DOHH2 (cell line): ENCODE results near the gene LDLRAD4.

Experiments
- EZH2phosphoT487 ChIP-seq: fragments of 200-600 bp; sonication (generic); IDR thresholded peaks from 2 replicates; pipeline ENCODE4 v1.6.1; 2017; ENCODE audit warnings: borderline replicate concordance, mild to moderate bottlenecking, antibody characterized with exemption, low read length, moderate library complexity, mixed read lengths
- TF ChIP-seq, protein P1 (sequence below): fragments of 200-600 bp; sonication (generic); IDR thresholded peaks from one replicate; pipeline ENCODE4 v1.5.1; 2014; ENCODE audit warnings: antibody characterized with exemption, mild to moderate bottlenecking, low read depth, low read length; ENCODE audit not compliant: poor library complexity, severe bottlenecking

DNA sequence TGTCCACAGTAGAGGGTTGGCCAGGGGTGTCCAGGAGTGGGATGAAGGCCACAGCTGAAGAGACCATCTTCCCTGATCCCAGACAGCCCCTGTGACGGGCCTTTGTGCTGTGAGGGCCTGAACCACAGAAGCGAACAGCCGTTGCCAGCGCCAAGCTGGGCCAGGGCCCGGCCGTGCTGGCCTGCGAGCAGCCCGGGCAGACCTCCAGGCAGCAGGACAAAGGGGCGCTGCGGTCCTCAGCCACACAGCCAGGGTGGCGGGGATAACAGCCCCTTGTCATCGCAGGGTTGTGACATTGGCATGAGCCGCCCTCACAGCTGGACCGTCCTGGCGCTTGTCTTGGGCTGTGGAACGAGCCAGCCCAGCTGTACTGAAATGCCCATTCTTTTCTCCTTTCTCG, 346.7 kb downstream of the LDLRAD4 start:
- TF ChIP-seq, protein P1, sequence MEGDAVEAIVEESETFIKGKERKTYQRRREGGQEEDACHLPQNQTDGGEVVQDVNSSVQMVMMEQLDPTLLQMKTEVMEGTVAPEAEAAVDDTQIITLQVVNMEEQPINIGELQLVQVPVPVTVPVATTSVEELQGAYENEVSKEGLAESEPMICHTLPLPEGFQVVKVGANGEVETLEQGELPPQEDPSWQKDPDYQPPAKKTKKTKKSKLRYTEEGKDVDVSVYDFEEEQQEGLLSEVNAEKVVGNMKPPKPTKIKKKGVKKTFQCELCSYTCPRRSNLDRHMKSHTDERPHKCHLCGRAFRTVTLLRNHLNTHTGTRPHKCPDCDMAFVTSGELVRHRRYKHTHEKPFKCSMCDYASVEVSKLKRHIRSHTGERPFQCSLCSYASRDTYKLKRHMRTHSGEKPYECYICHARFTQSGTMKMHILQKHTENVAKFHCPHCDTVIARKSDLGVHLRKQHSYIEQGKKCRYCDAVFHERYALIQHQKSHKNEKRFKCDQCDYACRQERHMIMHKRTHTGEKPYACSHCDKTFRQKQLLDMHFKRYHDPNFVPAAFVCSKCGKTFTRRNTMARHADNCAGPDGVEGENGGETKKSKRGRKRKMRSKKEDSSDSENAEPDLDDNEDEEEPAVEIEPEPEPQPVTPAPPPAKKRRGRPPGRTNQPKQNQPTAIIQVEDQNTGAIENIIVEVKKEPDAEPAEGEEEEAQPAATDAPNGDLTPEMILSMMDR = no peak
- TF ChIP-seq EZH2phosphoT487 = no peak
